OCI-LY7 (cell line): ENCODE measurements around the gene RBM20. TPM values are rescaled to one million over a fixed set of nuclear protein-coding genes. Genes with fewer than 3 reads are reported as not detected.

ENCODE experiments used
- BruUV-seq: library from RNA; stranded (reverse); fragments of 400-500 nt; replicated peaks from 2 replicates; lab custom pipeline; 2021; lab: Mats Ljungman, UMichigan
- CTCF ChIA-PET: fragments of 300-600 bp; sonication (Branson Sonifier 250); formaldehyde crosslinking; loops from one replicate; lab custom pipeline; 2022; ENCODE audit warnings: antibody characterized with exemption; ENCODE audit not compliant: unreplicated experiment; lab: Charles Lee
- POLR2A ChIA-PET: fragments of 300-600 bp; sonication (Branson Sonifier 250); formaldehyde crosslinking; loops from one replicate; lab custom pipeline; 2022; ENCODE audit warnings: antibody characterized with exemption; lab: Charles Lee
- DNase-seq: peaks from one replicate; pipeline ENCODE4 v3.0.0-alpha.2; 2015; ENCODE audit warnings: low spot score
- H2AFZ ChIP-seq: fragments of 200-600 bp; sonication (generic), shearing (Covaris generic); 2 replicates; pipeline ENCODE4 v1.6.1; 2014; ENCODE audit warnings: mild to moderate bottlenecking, antibody characterized with exemption, low read length, moderate library complexity
- H3K27ac ChIP-seq: fragments of 200-600 bp; sonication (generic); 2 replicates; pipeline ENCODE4 v1.5.1; 2014; ENCODE audit warnings: mixed run types, low read depth, mild to moderate bottlenecking, moderate library complexity, low read length, inconsistent platforms; ENCODE audit not compliant: poor library complexity, severe bottlenecking
- H3K36me3 ChIP-seq: fragments of 200-600 bp; sonication (generic); 2 replicates; pipeline ENCODE4 v1.6.1; 2014; ENCODE audit warnings: mild to moderate bottlenecking, antibody characterized with exemption, low read length, moderate library complexity, mixed read lengths; ENCODE audit not compliant: insufficient read depth
- H3K4me1 ChIP-seq: fragments of 200-600 bp; sonication (generic); 2 replicates; pipeline ENCODE4 v1.5.1; 2014; ENCODE audit warnings: mild to moderate bottlenecking, low read length; ENCODE audit not compliant: insufficient read depth, poor library complexity, severe bottlenecking
- H3K4me2 ChIP-seq: fragments of 200-600 bp; sonication (generic); 2 replicates; pipeline ENCODE4 v1.6.1; 2014; ENCODE audit warnings: mild to moderate bottlenecking, low read length
- H3K4me3 ChIP-seq: fragments of 200-600 bp; sonication (generic); 2 replicates; pipeline ENCODE4 v1.5.1; 2014; ENCODE audit warnings: mild to moderate bottlenecking, low read depth, low read length; ENCODE audit not compliant: poor library complexity, severe bottlenecking
- H3K79me2 ChIP-seq: fragments of 200-600 bp; sonication (generic); 2 replicates; pipeline ENCODE4 v1.6.1; 2016; ENCODE audit warnings: low read depth, mild to moderate bottlenecking, low read length, moderate library complexity, mixed read lengths; ENCODE audit not compliant: insufficient read depth
- H3K9me2 ChIP-seq: fragments of 200-600 bp; sonication (generic); 2 replicates; pipeline ENCODE4 v1.6.1; 2016; ENCODE audit warnings: mild to moderate bottlenecking, low read length, mixed read lengths; ENCODE audit not compliant: insufficient read depth
- H3K9me3 ChIP-seq: fragments of 200-600 bp; sonication (generic); 2 replicates; pipeline ENCODE4 v1.6.1; 2014; ENCODE audit warnings: mild to moderate bottlenecking, mixed run types, low read length, mixed read lengths
- H4K20me1 ChIP-seq: fragments of 200-600 bp; sonication (generic); 2 replicates; pipeline ENCODE4 v1.6.1; 2014; ENCODE audit warnings: mild to moderate bottlenecking, antibody characterized with exemption, low read length, moderate library complexity, mixed read lengths; ENCODE audit not compliant: insufficient read depth
- CTCF ChIP-seq: fragments of 200-600 bp; sonication (generic); conservative IDR thresholded peaks from 2 replicates; pipeline ENCODE4 v1.5.1; 2014; ENCODE audit warnings: mild to moderate bottlenecking, antibody characterized with exemption, low read length, moderate library complexity, mixed read lengths
- EZH2phosphoT487 ChIP-seq: fragments of 200-600 bp; sonication (generic); IDR thresholded peaks from 2 replicates; pipeline ENCODE4 v1.6.1; 2018; ENCODE audit warnings: low read depth, borderline replicate concordance, mild to moderate bottlenecking, mixed run types, antibody characterized with exemption, low read length, moderate library complexity, mixed read lengths
- intact Hi-C: fragments of 100-400 bp; cut with micrococcal nuclease; formaldehyde crosslinking; loops from one replicate; pipeline ENCODE4 v1.10.0; 2022; ENCODE audit not compliant: unreplicated experiment
- total RNA-seq, 2 experiments: library from RNA; depleted of rRNA in 1 of 2; stranded (reverse); fragments of >200 nt in 1 of 2; shearing (Covaris generic) in 1 of 2; gene quantifications; 2 replicates each; pipeline ENCODE4 v1.2.3, GENCODE V29; 2014 to 2022

Gene RBM20
- total RNA-seq, 2 experiments from 2014 or later = 0.35 to 1.0 TPM

GRCh38 chr10:110813743-110814472 lies 169.8 kb downstream of the RBM20 start:
- no TSS peak for BruUV-seq
- Histone ChIP-seq H3K36me3 (no peaks in the 10 kb centered on the region), H3K4me2 (no peak overlapping the region), H2AFZ (no peak overlapping the region), H3K9me2 (no peaks in the 10 kb centered on the region), H3K27ac (no peak overlapping the region), H3K4me3 (no peak overlapping the region), H3K4me1 (no peaks in the 10 kb centered on the region), H4K20me1 (no peaks in the 10 kb centered on the region), H3K9me3 (no peaks in the 10 kb centered on the region), H3K79me2 (no peaks in the 10 kb centered on the region)
- POLR2A ChIA-PET = interaction anchor here (0.6 to 0.8 kb wide), 2 partner anchors 39 to 107 kb away, joined by 3 read pairs; no protein-coding TSS in a partner anchor
- no peak for TF ChIP-seq CTCF
- no peak for TF ChIP-seq EZH2phosphoT487
- intact Hi-C loops = no loop called here
- CTCF ChIA-PET = no interaction called here
- no peak for DNase-seq

GRCh38 chr10:110815354-110816004 lies 171.3 kb downstream of the RBM20 start:
- Histone ChIP-seq H4K20me1 (no peaks in the 10 kb centered on the region), H3K4me3 (no peak overlapping the region), H3K9me3 (no peaks in the 10 kb centered on the region), H3K4me1 (no peaks in the 10 kb centered on the region), H2AFZ (no peak overlapping the region), H3K27ac (no peak overlapping the region), H3K79me2 (no peaks in the 10 kb centered on the region), H3K36me3 (no peaks in the 10 kb centered on the region), H3K9me2 (no peaks in the 10 kb centered on the region), H3K4me2 (no peak overlapping the region)
- BruUV-seq = no TSS peak
- intact Hi-C loops = no loop called here
- DNase-seq = no peak
- POLR2A ChIA-PET = no interaction called here
- TF ChIP-seq EZH2phosphoT487 (no peak), CTCF (no peak)
- CTCF ChIA-PET = no interaction called here

GRCh38 chr10:110817614-110818013 lies 173.5 kb downstream of the RBM20 start:
- CTCF ChIA-PET = interaction anchor here (1.3 kb wide), 1 partner anchor 14 kb away, joined by 5 read pairs; no protein-coding TSS in a partner anchor
- intact Hi-C loops = no loop called here
- H3K4me1 ChIP-seq = peaks cover 13% of the 10 kb centered on the region
- no peak overlapping the region for H2AFZ ChIP-seq
- H3K36me3 ChIP-seq = no peaks in the 10 kb centered on the region
- no peak for DNase-seq
- no peaks in the 10 kb centered on the region for H4K20me1 ChIP-seq
- H3K9me2 ChIP-seq = no peaks in the 10 kb centered on the region
- H3K79me2 ChIP-seq = no peaks in the 10 kb centered on the region
- H3K27ac ChIP-seq = no peak overlapping the region
- BruUV-seq = no TSS peak
- POLR2A ChIA-PET = interaction anchor here (1.1 kb wide), 1 partner anchor 15 kb away, joined by 3 read pairs; no protein-coding TSS in a partner anchor
- no peak overlapping the region for H3K4me2 ChIP-seq
- no peaks in the 10 kb centered on the region for H3K9me3 ChIP-seq
- no peak overlapping the region for H3K4me3 ChIP-seq
- TF ChIP-seq CTCF (no peak), EZH2phosphoT487 (no peak)
